ENCODE results near the gene KDM2A. TPM values are rescaled to one million over a fixed set of nuclear protein-coding genes. Genes with fewer than 3 reads are reported as not detected.

KDM2A gene
- total and polyA plus RNA-seq, 2 donors from 2014 or later, result 16.2 to 82.6 TPM

DNA sequence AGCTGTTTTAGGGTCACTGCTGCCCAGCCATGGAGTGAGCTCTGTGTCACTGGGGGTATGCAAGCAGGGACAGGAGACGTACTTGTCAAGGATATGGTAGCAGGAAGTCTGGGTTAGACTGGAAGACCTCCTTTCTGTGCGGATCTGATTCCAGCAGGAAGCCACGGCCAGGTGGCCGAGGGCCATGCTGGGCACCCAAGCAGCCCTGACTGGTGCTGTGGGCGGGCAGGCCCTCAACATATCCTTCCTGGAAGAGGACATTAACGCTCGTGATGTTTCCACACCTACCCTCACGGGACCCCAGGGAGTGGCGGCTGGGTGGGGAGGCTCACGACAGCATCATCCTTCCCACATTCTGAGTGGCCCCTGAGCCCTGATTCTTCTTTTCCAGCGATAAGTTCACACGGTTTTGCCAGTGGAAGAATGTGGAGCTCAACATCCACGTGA, 161.3 kb downstream of the KDM2A start:
- no peak overlapping the region for H3K9ac ChIP-seq (ENCODE audit: low read length in 3 of 3)
- H3K27ac ChIP-seq (ENCODE audit: low read depth in 2 of 2, low read length in 2 of 2), result no peak overlapping the region
- TF ChIP-seq, protein P1, sequence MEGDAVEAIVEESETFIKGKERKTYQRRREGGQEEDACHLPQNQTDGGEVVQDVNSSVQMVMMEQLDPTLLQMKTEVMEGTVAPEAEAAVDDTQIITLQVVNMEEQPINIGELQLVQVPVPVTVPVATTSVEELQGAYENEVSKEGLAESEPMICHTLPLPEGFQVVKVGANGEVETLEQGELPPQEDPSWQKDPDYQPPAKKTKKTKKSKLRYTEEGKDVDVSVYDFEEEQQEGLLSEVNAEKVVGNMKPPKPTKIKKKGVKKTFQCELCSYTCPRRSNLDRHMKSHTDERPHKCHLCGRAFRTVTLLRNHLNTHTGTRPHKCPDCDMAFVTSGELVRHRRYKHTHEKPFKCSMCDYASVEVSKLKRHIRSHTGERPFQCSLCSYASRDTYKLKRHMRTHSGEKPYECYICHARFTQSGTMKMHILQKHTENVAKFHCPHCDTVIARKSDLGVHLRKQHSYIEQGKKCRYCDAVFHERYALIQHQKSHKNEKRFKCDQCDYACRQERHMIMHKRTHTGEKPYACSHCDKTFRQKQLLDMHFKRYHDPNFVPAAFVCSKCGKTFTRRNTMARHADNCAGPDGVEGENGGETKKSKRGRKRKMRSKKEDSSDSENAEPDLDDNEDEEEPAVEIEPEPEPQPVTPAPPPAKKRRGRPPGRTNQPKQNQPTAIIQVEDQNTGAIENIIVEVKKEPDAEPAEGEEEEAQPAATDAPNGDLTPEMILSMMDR (IDR thresholded peaks at IDR 0.05; ENCODE audit: borderline replicate concordance, extremely low read depth, insufficient read depth), result no peak
- intact Hi-C loops (cut with DNase I), result no loop called here
- FAIRE-seq (no peak), DNase-seq (peak in 1 of 5 donors; percentile 26)
- peaks cover 0 to 30% (median 8%) of the 10 kb centered on the region in 3 donors for H3K4me1 ChIP-seq (ENCODE audit: control insufficient read depth in 2 of 3, insufficient read depth in 2 of 3, low read depth in 1 of 3, low read length in 3 of 3)
- H3K4me3 ChIP-seq (ENCODE audit: low read length in 3 of 3), result no peak overlapping the region
- no peaks in the 10 kb centered on the region for H3K27me3 ChIP-seq (ENCODE audit: control insufficient read depth, insufficient read depth, low read length)
- H3K9me3 ChIP-seq (ENCODE audit: control insufficient read depth in 2 of 3, insufficient read depth in 1 of 3, low read length in 3 of 3), result no peaks in the 10 kb centered on the region
- H3K36me3 ChIP-seq (ENCODE audit: control insufficient read depth in 2 of 3, insufficient read depth in 3 of 3, low read length in 3 of 3), result peaks cover 0 to 44% (median 23%) of the 10 kb centered on the region in 3 donors

DNA sequence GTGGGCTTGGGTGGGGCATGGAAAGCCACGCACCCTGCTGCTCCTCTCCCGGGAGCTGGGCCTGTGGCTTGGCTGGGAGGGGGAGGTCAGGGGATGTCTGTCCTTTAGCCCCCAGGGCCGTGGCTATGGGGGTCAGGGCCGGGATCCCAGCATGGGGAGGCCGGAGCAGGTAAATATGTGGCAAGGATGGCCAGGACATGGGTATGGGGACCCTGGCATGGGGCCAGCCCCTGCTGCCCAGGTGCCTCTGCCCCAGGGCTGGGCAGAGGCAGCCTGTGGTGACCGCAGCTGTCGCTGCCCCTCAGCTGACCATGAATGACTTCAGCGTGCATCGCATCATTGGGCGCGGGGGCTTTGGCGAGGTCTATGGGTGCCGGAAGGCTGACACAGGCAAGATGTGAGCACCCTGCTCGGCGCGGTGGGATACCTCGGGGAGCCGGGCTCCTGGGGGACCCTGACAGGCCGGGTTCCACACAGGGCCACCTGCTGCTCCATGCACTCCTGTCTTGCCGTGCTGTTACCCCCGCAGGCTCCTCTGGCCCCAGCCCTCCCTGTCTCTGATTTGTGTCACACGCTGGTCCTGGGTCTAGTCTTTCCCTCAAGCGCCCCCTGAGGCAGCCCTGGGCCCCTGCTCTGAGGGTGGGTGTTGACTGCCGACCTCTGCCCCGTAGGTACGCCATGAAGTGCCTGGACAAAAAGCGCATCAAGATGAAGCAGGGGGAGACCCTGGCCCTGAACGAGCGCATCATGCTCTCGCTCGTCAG, 161.9 kb downstream of the KDM2A start:
- FAIRE-seq, result no peak
- H3K4me1 ChIP-seq (ENCODE audit: control insufficient read depth in 2 of 3, insufficient read depth in 2 of 3, low read depth in 1 of 3, low read length in 3 of 3), result peaks cover 0 to 24% (median 3%) of the 10 kb centered on the region in 3 donors
- no peaks in the 10 kb centered on the region for H3K27me3 ChIP-seq (ENCODE audit: control insufficient read depth, insufficient read depth, low read length)

DNA sequence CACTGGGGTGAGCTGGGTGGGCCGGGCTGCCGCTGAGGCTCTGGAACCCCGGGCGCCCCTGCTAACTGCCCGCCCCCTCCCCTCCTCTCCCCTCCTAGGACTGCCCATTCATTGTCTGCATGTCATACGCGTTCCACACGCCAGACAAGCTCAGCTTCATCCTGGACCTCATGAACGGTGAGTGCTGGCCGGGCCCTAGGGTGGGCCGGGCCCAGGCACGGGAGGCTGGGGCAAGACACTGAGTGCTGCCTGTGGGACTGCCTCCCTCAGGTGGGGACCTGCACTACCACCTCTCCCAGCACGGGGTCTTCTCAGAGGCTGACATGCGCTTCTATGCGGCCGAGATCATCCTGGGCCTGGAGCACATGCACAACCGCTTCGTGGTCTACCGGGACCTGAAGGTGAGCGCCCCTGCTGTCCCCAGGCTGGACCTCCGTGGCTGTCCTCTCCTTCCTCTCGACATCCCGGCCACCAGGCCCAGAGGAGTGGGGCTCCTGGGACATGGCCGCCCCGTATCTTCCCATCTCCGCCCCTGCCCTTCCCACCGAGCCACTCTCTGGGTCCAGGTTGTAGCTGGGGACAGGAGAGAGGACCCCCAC, 162.6 kb downstream of the KDM2A start:
- no peaks in the 10 kb centered on the region for H3K9me3 ChIP-seq (ENCODE audit: control insufficient read depth in 2 of 3, insufficient read depth in 1 of 3, low read length in 3 of 3)
- H3K27me3 ChIP-seq (ENCODE audit: control insufficient read depth, insufficient read depth, low read length), result no peaks in the 10 kb centered on the region
- H3K36me3 ChIP-seq (ENCODE audit: control insufficient read depth in 2 of 3, insufficient read depth in 3 of 3, low read length in 3 of 3), result peaks cover 0 to 48% (median 23%) of the 10 kb centered on the region in 3 donors
- peaks cover 0 to 20% (median 0%) of the 10 kb centered on the region in 3 donors for H3K4me1 ChIP-seq (ENCODE audit: control insufficient read depth in 2 of 3, insufficient read depth in 2 of 3, low read depth in 1 of 3, low read length in 3 of 3)
- intact Hi-C loops (cut with DNase I), result no loop called here
- TF ChIP-seq, protein P1 (IDR thresholded peaks at IDR 0.05; ENCODE audit: borderline replicate concordance, extremely low read depth, insufficient read depth), result no peak
- H3K9ac ChIP-seq (ENCODE audit: low read length in 3 of 3), result no peak overlapping the region
- no peak overlapping the region for H3K27ac ChIP-seq (ENCODE audit: low read depth in 2 of 2, low read length in 2 of 2)
- H3K4me3 ChIP-seq (ENCODE audit: low read length in 3 of 3), result no peak overlapping the region
- DNase-seq (peak in 2 of 5 donors; percentile 28 to 53), FAIRE-seq (no peak)

More for the DNA sequence above, 161.9 kb downstream of the KDM2A start:
- DNase-seq, result peak in 2 of 5 donors; percentile 36 to 74
- H3K4me3 ChIP-seq (ENCODE audit: low read length in 3 of 3), result no peak overlapping the region
- TF ChIP-seq, protein P1 (IDR thresholded peaks at IDR 0.05; ENCODE audit: borderline replicate concordance, extremely low read depth, insufficient read depth), result no peak
- intact Hi-C loops (cut with DNase I), result no loop called here
- no peak overlapping the region for H3K9ac ChIP-seq (ENCODE audit: low read length in 3 of 3)
- H3K9me3 ChIP-seq (ENCODE audit: control insufficient read depth in 2 of 3, insufficient read depth in 1 of 3, low read length in 3 of 3), result no peaks in the 10 kb centered on the region
- no peak overlapping the region for H3K27ac ChIP-seq (ENCODE audit: low read depth in 2 of 2, low read length in 2 of 2)
- H3K36me3 ChIP-seq (ENCODE audit: control insufficient read depth in 2 of 3, insufficient read depth in 3 of 3, low read length in 3 of 3), result peaks cover 0 to 48% (median 23%) of the 10 kb centered on the region in 3 donors
